Hepatocyte (in vitro differentiated cells): ENCODE measurements around the gene SNAP29. TPM values are rescaled to one million over a fixed set of nuclear protein-coding genes. Genes with fewer than 3 reads are reported as not detected.
"Not testable (repeated sequence)": the region's sequence is repeated elsewhere in the genome, so short reads cannot be mapped to it uniquely, and the experiment has no call there.

Experiments used
- DNase-seq: peaks from one replicate; pipeline ENCODE4 v3.0.0-alpha.2; 2016; ENCODE audit warnings: low spot score
- H2AFZ ChIP-seq: fragments of 200-600 bp; sonication (generic); 2 replicates; pipeline ENCODE4 v1.6.0; 2016; ENCODE audit warnings: antibody characterized with exemption, mild to moderate bottlenecking
- H3K27ac ChIP-seq: fragments of 200-600 bp; sonication (generic); 2 replicates; pipeline ENCODE4 v1.5.1; 2016; ENCODE audit warnings: mild to moderate bottlenecking
- H3K27me3 ChIP-seq: fragments of 200-600 bp; sonication (generic); 2 replicates; pipeline ENCODE4 v1.6.1; 2016
- H3K36me3 ChIP-seq: fragments of 200-600 bp; sonication (generic); replicated peaks from 2 replicates; pipeline ENCODE4 v1.5.1; 2016; ENCODE audit warnings: low read depth; ENCODE audit not compliant: insufficient read depth
- H3K4me1 ChIP-seq: fragments of 200-600 bp; sonication (generic); 2 replicates; pipeline ENCODE4 v1.5.1; 2016; ENCODE audit warnings: mild to moderate bottlenecking, moderate library complexity; ENCODE audit not compliant: insufficient read depth
- H3K4me2 ChIP-seq: fragments of 200-600 bp; sonication (generic); 2 replicates; pipeline ENCODE4 v1.6.0; 2016
- H3K4me3 ChIP-seq: fragments of 200-600 bp; sonication (generic); 2 replicates; pipeline ENCODE4 v1.5.1; 2016; ENCODE audit warnings: mild to moderate bottlenecking
- H3K79me2 ChIP-seq: fragments of 200-600 bp; sonication (generic); 2 replicates; pipeline ENCODE4 v1.6.0; 2017; ENCODE audit warnings: mild to moderate bottlenecking
- H3K9me2 ChIP-seq: fragments of 200-600 bp; sonication (generic); replicated peaks from 2 replicates; pipeline ENCODE4 v1.6.0; 2017; ENCODE audit warnings: mild to moderate bottlenecking; ENCODE audit not compliant: insufficient read depth
- H3K9me3 ChIP-seq: fragments of 200-600 bp; sonication (generic); 2 replicates; pipeline ENCODE4 v1.5.1; 2016; ENCODE audit warnings: low read depth, mild to moderate bottlenecking
- H4K20me1 ChIP-seq: fragments of 200-600 bp; sonication (generic); 2 replicates; pipeline ENCODE4 v1.6.0; 2016; ENCODE audit warnings: mild to moderate bottlenecking; ENCODE audit not compliant: insufficient read depth, poor library complexity, severe bottlenecking
- CTCF ChIP-seq: fragments of 200-600 bp; sonication (generic); IDR thresholded peaks from 2 replicates; pipeline ENCODE4 v1.5.1; 2016; ENCODE audit warnings: antibody characterized with exemption, mild to moderate bottlenecking; ENCODE audit not compliant: poor library complexity
- EZH2 ChIP-seq: fragments of 200-600 bp; sonication (generic); IDR thresholded peaks from 2 replicates; pipeline ENCODE4 v1.6.1; 2016; ENCODE audit warnings: antibody characterized with exemption, mild to moderate bottlenecking, borderline replicate concordance
- EZH2phosphoT487 ChIP-seq: fragments of 200-600 bp; sonication (generic); IDR thresholded peaks from one replicate; pipeline ENCODE4 v1.6.1; 2018; ENCODE audit warnings: antibody characterized with exemption, mild to moderate bottlenecking, low read depth, moderate library complexity; ENCODE audit not compliant: unreplicated experiment, severe bottlenecking
- WGBS: methylation state at CpG from one replicate; pipeline ENCODE4 v1.1.6; 2016; ENCODE audit warnings: low lambda C conversion rate; ENCODE audit errors: missing lambda C conversion rate; 5-methylcytosine and 5-hydroxymethylcytosine counted together
- polyA plus RNA-seq: library from polyadenylated mRNA; unstranded; fragments of >200 nt; fragmentation: Nextera tagmentation; extraction: Ambion mirVana; gene quantifications from 2 replicates; pipeline ENCODE4 v1.2.1, GENCODE V29; 2016
- total RNA-seq: library from RNA; depleted of rRNA; stranded (reverse); fragments of >200 nt; gene quantifications from 2 replicates; pipeline ENCODE4 v1.2.3, GENCODE V29; 2014

The SNAP29 gene
- total and polyA plus RNA-seq, 2 experiments from 2014 or later, result 14.5 to 41.0 TPM

- no peak overlapping the region for H3K4me2 ChIP-seq
- peaks cover 33% of the 10 kb centered on the region for H3K79me2 ChIP-seq
- no peaks in the 10 kb centered on the region for H3K9me3 ChIP-seq
- H3K4me3 ChIP-seq, result no peak overlapping the region
- H2AFZ ChIP-seq, result no peak overlapping the region
- H3K36me3 ChIP-seq, result no peaks in the 10 kb centered on the region
- H3K4me1 ChIP-seq, result no peaks in the 10 kb centered on the region
- no peak overlapping the region for H3K27ac ChIP-seq
- 93% methylated on average over 3 of the region's 3 CpGs for WGBS
- DNase-seq, result no peak
- no peaks in the 10 kb centered on the region for H4K20me1 ChIP-seq
- TF ChIP-seq EZH2 (no peak), EZH2phosphoT487 (no peak), CTCF (no peak)
- H3K27me3 ChIP-seq, result no peaks in the 10 kb centered on the region
- H3K9me2 ChIP-seq, result no peaks in the 10 kb centered on the region
These were observed 24.6 kb upstream of the SNAP29 start for GRCh38 chr22:20834206-20834605.

GRCh38 chr22:20834725-20835124 lies 24.1 kb upstream of the SNAP29 start:
- Histone ChIP-seq H3K9me2 (no peaks in the 10 kb centered on the region), H4K20me1 (peaks cover 5% of the 10 kb centered on the region), H3K4me2 (no peak overlapping the region), H3K36me3 (no peaks in the 10 kb centered on the region), H3K4me1 (no peaks in the 10 kb centered on the region), H3K79me2 (peaks cover 38% of the 10 kb centered on the region), H2AFZ (no peak overlapping the region), H3K27ac (no peak overlapping the region), H3K27me3 (no peaks in the 10 kb centered on the region), H3K4me3 (no peak overlapping the region), H3K9me3 (no peaks in the 10 kb centered on the region)
- no peak for DNase-seq
- WGBS, result 96% methylated on average over 3 of the region's 3 CpGs
- TF ChIP-seq CTCF (no peak), EZH2 (no peak), EZH2phosphoT487 (no peak)

GRCh38 chr22:20836987-20837823 lies 21.6 kb upstream of the SNAP29 start:
- H3K4me1 ChIP-seq, result no peaks in the 10 kb centered on the region
- DNase-seq, result no peak
- H2AFZ ChIP-seq, result no peak overlapping the region
- WGBS, result 100% methylated on average over 2 of the region's 2 CpGs
- H3K27ac ChIP-seq, result no peak overlapping the region
- H3K9me2 ChIP-seq, result no peaks in the 10 kb centered on the region
- no peaks in the 10 kb centered on the region for H3K27me3 ChIP-seq
- no peaks in the 10 kb centered on the region for H3K36me3 ChIP-seq
- peaks cover 13% of the 10 kb centered on the region for H4K20me1 ChIP-seq
- H3K9me3 ChIP-seq, result no peaks in the 10 kb centered on the region
- TF ChIP-seq CTCF, result no peak
- TF ChIP-seq EZH2phosphoT487, result no peak
- TF ChIP-seq EZH2, result no peak
- peaks cover 60% of the 10 kb centered on the region for H3K79me2 ChIP-seq
- no peak overlapping the region for H3K4me2 ChIP-seq
- no peak overlapping the region for H3K4me3 ChIP-seq

GRCh38 chr22:20839354-20839753 lies 19.5 kb upstream of the SNAP29 start:
- not testable (repeated sequence) for H3K4me2 ChIP-seq, DNase-seq, H3K4me3 ChIP-seq, H3K27ac ChIP-seq, H3K27me3 ChIP-seq, H2AFZ ChIP-seq, H3K9me3 ChIP-seq, H3K9me2 ChIP-seq, H3K36me3 ChIP-seq, H3K4me1 ChIP-seq
- 98% methylated on average over 10 of the region's 10 CpGs for WGBS
- Histone ChIP-seq H3K79me2 (peaks cover 76% of the 10 kb centered on the region), H4K20me1 (peaks cover 17% of the 10 kb centered on the region)
